Measurements from ENCODE around the gene MAJIN.

Gene MAJIN, protein sequence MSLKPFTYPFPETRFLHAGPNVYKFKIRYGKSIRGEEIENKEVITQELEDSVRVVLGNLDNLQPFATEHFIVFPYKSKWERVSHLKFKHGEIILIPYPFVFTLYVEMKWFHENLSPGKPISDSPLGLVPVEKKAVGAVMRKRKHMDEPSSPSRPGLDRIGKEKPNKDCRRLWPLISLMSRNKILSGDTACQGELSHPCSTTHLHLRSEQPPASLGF

DNA sequence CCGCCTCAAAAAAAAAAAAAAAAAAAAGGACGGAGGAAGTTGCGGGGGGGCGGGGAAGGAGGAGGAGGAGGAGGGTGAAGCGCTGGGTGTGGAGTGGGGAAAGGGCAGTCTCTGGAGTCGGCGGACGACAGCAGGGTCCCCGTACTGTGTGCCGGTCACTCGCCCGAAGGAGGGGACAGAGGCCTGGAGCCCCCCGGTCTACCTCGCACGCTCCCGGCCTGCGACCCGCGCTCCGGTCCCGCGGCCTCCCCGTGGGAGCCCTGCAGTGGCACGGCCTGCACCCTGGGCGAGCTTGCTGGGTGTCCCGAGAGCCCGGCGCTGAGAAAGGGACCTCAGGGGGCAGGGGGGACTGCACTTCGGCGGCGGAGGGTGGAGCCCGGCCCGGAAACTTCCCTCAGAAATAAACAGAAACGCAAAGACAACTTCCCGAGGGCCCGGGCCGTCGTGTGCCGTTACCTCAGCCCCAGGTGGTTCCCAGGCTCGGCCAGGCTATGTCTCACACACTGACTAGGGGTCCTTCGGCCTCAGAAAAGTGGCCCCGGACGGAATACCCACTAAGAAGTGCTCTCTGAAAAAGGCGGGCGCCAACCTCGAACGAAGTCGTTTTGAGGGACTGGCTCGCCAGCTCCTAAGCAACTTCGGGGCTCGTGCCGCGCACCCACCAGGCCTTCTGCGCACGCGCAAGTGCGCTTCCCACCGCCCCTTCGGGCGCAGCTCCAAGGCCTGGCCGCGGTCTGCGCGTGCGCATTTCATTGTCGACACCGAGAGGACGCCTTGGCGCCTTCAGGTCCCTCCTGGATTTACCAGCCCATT, at the start of gene MAJIN:
Gene MAJIN, minus strand, starts transcription at position 688 of the 813 bp plus-strand sequence. CDS start 12,703 bp downstream, outside the sequence.
- H3K36me3 ChIP-seq (ENCODE audit: control insufficient read depth in 1 of 2, insufficient read depth in 2 of 2, low read length in 2 of 2), result no peaks in the 10 kb centered on the region
- no peaks in the 10 kb centered on the region for H3K27me3 ChIP-seq (ENCODE audit: low read depth, low read length)
- H3K27ac ChIP-seq (ENCODE audit: low read length), result no peak within 1 kb of the TSS
- no peaks in the 10 kb centered on the region for H3K9me3 ChIP-seq (ENCODE audit: control insufficient read depth in 1 of 2, low read length in 2 of 2)
- H3K4me1 ChIP-seq (ENCODE audit: control insufficient read depth in 1 of 2, insufficient read depth in 2 of 2, low read length in 2 of 2), result peaks cover 0 to 10% of the 10 kb centered on the region in 2 donors
- H3K4me3 ChIP-seq (ENCODE audit: low read depth in 1 of 2, low read length in 2 of 2), result peak within 1 kb of the TSS; percentile 43 to 57

DNA sequence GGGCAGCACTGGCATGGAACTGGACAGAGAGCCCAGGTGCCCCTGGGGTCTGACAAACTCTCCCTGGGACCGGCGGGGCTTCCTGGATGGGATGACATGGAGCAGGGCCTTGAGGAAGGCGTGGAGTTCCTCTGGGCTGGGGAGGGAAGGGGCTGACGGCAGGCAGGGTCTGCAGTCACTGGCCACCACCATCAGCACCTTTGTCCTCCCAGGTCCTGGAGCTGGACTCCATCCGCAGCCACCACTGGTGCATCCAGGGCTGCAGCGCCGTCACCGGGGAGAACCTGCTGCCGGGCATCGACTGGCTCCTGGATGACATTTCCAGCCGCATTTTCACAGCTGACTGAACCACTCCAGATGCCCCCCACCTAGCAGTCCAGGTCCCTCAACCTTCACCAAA, 49.6 kb upstream of the MAJIN start:
- Histone ChIP-seq H3K4me3 (ENCODE audit: low read depth in 1 of 2, low read length in 2 of 2) (no peak overlapping the region), H3K27ac (ENCODE audit: low read length) (no peak overlapping the region), H3K36me3 (ENCODE audit: control insufficient read depth in 1 of 2, insufficient read depth in 2 of 2, low read length in 2 of 2) (peaks cover 9 to 39% of the 10 kb centered on the region in 2 donors), H3K4me1 (ENCODE audit: control insufficient read depth in 1 of 2, insufficient read depth in 2 of 2, low read length in 2 of 2) (no peaks in the 10 kb centered on the region), H3K27me3 (ENCODE audit: low read depth, low read length) (no peaks in the 10 kb centered on the region), H3K9me3 (ENCODE audit: control insufficient read depth in 1 of 2, low read length in 2 of 2) (no peaks in the 10 kb centered on the region)

DNA sequence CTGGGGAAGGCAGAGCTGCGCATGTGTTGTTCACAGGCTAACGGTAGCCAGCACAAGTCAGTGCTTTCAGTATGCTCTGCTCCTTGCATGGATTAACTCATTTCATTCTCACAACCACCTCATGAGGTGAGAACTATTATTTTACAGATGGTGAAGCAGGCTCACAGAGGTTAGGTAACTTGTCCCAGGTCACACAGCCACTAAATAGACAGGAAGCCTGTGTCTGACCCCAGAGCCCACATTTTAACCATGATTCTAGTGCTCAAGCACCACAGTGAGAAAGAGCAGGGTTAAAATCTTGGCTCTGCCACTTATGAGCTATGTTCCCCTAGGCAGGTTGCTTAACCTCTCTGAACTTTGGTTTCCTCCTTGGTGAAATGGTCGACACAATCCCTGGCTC, 49.1 kb upstream of the MAJIN start:
- Histone ChIP-seq H3K36me3 (ENCODE audit: control insufficient read depth in 1 of 2, insufficient read depth in 2 of 2, low read length in 2 of 2) (peaks cover 9 to 39% of the 10 kb centered on the region in 2 donors), H3K27me3 (ENCODE audit: low read depth, low read length) (no peaks in the 10 kb centered on the region), H3K9me3 (ENCODE audit: control insufficient read depth in 1 of 2, low read length in 2 of 2) (no peaks in the 10 kb centered on the region), H3K4me1 (ENCODE audit: control insufficient read depth in 1 of 2, insufficient read depth in 2 of 2, low read length in 2 of 2) (no peaks in the 10 kb centered on the region), H3K4me3 (ENCODE audit: low read depth in 1 of 2, low read length in 2 of 2) (no peak overlapping the region), H3K27ac (ENCODE audit: low read length) (no peak overlapping the region)

DNA sequence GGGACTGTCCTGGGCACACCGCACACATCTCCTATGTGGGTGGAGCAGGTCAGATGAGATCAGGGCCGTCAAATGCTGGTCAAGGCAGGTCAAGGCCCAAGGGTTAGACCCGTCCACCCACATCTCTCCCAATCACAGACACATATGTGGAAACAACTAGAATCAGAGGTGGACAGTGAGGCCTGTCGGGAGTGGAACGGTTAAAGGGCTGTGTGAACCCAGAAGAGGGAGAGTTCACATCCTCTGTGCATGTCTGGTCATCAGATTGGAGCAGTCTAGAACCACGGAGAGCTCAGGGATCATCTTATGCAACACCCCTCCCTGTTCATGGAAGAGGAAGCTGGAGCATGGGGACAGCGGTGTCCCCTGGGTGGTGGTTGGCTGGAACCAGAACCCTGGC, 47.9 kb upstream of the MAJIN start:
- H3K9me3 ChIP-seq (ENCODE audit: control insufficient read depth in 1 of 2, low read length in 2 of 2), result no peaks in the 10 kb centered on the region
- no peak overlapping the region for H3K4me3 ChIP-seq (ENCODE audit: low read depth in 1 of 2, low read length in 2 of 2)
- H3K36me3 ChIP-seq (ENCODE audit: control insufficient read depth in 1 of 2, insufficient read depth in 2 of 2, low read length in 2 of 2), result peaks cover 9 to 39% of the 10 kb centered on the region in 2 donors
- H3K27ac ChIP-seq (ENCODE audit: low read length), result no peak overlapping the region
- no peaks in the 10 kb centered on the region for H3K27me3 ChIP-seq (ENCODE audit: low read depth, low read length)
- H3K4me1 ChIP-seq (ENCODE audit: control insufficient read depth in 1 of 2, insufficient read depth in 2 of 2, low read length in 2 of 2), result peaks cover 0 to 10% of the 10 kb centered on the region in 2 donors

DNA sequence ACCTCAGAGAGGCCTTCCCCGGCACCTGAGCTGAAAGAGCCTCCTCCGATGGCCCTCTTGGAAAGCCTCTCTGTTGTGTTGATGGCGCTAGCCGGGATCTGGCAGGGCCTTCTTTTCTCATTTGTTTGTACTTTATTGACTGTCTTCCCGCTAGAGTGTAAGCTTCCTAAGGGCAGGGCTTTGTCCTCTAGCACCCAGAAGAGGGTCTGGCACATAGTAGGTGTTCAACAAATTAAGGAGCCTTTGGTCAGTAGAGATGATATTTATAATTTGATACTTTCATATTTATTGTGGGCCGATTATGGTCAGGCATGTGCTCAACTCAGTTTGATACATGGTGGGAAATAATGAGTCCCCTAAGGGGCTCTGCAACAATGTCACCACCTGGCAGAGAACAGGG, 46.0 kb upstream of the MAJIN start:
- Histone ChIP-seq H3K36me3 (ENCODE audit: control insufficient read depth in 1 of 2, insufficient read depth in 2 of 2, low read length in 2 of 2) (peaks cover 9 to 39% of the 10 kb centered on the region in 2 donors), H3K27me3 (ENCODE audit: low read depth, low read length) (no peaks in the 10 kb centered on the region), H3K4me1 (ENCODE audit: control insufficient read depth in 1 of 2, insufficient read depth in 2 of 2, low read length in 2 of 2) (peaks cover 5 to 16% of the 10 kb centered on the region in 2 donors), H3K9me3 (ENCODE audit: control insufficient read depth in 1 of 2, low read length in 2 of 2) (no peaks in the 10 kb centered on the region), H3K27ac (ENCODE audit: low read length) (no peak overlapping the region), H3K4me3 (ENCODE audit: low read depth in 1 of 2, low read length in 2 of 2) (no peak overlapping the region)

DNA sequence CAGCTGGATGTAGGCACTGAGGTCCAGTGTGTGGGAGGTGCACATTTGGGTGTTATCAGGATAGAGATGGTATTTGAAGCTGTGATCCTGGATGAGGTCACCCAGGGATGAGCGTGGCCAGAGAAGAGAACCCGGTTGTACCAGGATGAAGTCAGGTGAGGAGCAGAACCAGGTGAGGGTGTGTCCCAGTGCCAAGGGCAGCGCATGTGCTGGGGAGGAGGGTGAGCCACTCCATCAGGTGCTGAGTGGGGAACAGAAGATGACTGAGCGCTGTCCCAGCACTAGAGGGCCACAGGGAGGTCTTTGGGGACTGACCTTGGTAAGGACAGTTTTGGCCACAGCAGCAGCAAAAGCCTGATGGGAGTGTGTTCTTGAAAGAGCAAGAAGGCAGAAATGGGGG, 44.8 kb upstream of the MAJIN start:
- H3K27ac ChIP-seq (ENCODE audit: low read length), result no peak overlapping the region
- no peak overlapping the region for H3K4me3 ChIP-seq (ENCODE audit: low read depth in 1 of 2, low read length in 2 of 2)
- no peaks in the 10 kb centered on the region for H3K27me3 ChIP-seq (ENCODE audit: low read depth, low read length)
- peaks cover 9 to 31% of the 10 kb centered on the region in 2 donors for H3K36me3 ChIP-seq (ENCODE audit: control insufficient read depth in 1 of 2, insufficient read depth in 2 of 2, low read length in 2 of 2)
- H3K9me3 ChIP-seq (ENCODE audit: control insufficient read depth in 1 of 2, low read length in 2 of 2), result no peaks in the 10 kb centered on the region
- H3K4me1 ChIP-seq (ENCODE audit: control insufficient read depth in 1 of 2, insufficient read depth in 2 of 2, low read length in 2 of 2), result peaks cover 6 to 16% of the 10 kb centered on the region in 2 donors

DNA sequence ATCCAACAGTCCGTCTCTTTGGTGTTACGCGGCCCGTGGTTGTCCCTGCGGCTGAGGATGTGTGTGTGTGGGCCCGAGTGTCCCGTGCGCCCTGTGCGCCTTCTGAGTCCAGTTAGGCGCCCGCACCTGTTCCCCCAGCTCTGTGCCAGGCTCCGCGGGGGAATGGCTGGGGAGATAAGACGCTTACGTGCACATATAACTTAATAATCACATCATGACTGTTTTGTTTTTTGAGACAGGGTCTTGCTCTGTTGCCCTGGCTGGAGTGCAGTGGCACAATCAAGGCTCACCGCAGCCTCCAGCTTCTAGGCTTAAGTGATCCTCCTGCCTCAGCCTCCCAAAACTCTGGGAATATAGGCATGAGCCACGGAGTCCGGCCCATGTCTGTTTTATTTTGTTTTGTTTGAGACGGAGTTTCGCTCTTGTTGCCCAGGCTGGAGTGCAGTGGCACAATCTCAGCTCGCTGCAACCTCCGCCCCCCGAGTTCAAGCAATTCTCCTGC, 42.9 kb upstream of the MAJIN start:
- Histone ChIP-seq H3K27ac (ENCODE audit: low read length) (peak overlapping the region; percentile 93), H3K4me3 (ENCODE audit: low read depth in 1 of 2, low read length in 2 of 2) (peak overlapping the region; percentile 66 to 72), H3K36me3 (ENCODE audit: control insufficient read depth in 1 of 2, insufficient read depth in 2 of 2, low read length in 2 of 2) (peaks cover 9 to 17% of the 10 kb centered on the region in 2 donors), H3K27me3 (ENCODE audit: low read depth, low read length) (no peaks in the 10 kb centered on the region), H3K4me1 (ENCODE audit: control insufficient read depth in 1 of 2, insufficient read depth in 2 of 2, low read length in 2 of 2) (peaks cover 6 to 16% of the 10 kb centered on the region in 2 donors), H3K9me3 (ENCODE audit: control insufficient read depth in 1 of 2, low read length in 2 of 2) (no peaks in the 10 kb centered on the region)

DNA sequence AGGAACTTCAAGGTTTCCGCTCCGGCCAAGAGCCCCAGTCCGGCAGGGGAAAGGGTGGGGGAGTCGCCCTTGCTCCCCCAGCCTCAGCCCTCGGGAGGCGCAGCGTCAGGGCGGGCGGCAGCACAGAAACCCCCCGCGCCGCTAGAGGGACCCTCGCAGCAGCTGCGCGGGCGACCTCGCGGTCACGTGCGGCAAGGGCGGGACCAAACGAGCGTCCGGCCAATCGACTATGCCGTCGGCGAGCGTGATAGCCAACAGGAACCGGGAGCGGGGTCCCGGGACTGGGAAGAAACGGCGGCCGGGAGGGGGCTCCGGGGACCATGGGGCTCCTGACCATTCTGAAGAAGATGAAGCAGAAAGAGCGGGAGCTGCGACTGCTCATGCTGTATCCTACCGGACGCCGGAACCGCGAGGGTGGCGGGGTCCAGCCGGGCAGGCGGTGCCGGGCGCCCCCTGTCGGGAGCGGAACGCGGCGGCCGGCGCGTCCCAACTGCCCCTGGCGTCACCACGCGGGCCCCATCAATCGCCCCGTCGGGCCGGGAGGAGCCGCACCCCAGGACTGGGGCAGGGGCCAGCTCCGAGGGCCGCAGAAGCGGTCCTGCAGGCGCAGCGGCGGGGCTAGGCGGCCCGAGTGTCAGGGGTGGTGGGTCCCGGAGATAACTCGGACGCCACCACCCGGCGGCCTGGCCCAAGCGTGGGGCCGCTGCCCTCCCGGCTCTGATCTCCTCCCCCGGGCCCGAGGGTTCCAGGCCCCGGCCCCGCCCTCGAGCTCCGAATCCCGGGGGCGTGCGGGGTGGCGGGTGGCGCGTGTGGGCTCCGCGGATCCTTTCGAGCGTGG, 42.2 kb upstream of the MAJIN start, which contains the start of gene ARL2:
Gene ARL2, plus strand, starts transcription at position 273 of the 838 bp plus-strand sequence. Its CDS starts 48 bp downstream, at position 321.
- H3K9me3 ChIP-seq (ENCODE audit: control insufficient read depth in 1 of 2, low read length in 2 of 2), result no peaks in the 10 kb centered on the region
- H3K27ac ChIP-seq (ENCODE audit: low read length), result peak within 1 kb of the TSS; percentile 93
- H3K4me3 ChIP-seq (ENCODE audit: low read depth in 1 of 2, low read length in 2 of 2), result peak within 1 kb of the TSS; percentile 66 to 72
- H3K4me1 ChIP-seq (ENCODE audit: control insufficient read depth in 1 of 2, insufficient read depth in 2 of 2, low read length in 2 of 2), result peaks cover 6 to 16% of the 10 kb centered on the region in 2 donors
- peaks cover 9 to 15% of the 10 kb centered on the region in 2 donors for H3K36me3 ChIP-seq (ENCODE audit: control insufficient read depth in 1 of 2, insufficient read depth in 2 of 2, low read length in 2 of 2)
- no peaks in the 10 kb centered on the region for H3K27me3 ChIP-seq (ENCODE audit: low read depth, low read length)

DNA sequence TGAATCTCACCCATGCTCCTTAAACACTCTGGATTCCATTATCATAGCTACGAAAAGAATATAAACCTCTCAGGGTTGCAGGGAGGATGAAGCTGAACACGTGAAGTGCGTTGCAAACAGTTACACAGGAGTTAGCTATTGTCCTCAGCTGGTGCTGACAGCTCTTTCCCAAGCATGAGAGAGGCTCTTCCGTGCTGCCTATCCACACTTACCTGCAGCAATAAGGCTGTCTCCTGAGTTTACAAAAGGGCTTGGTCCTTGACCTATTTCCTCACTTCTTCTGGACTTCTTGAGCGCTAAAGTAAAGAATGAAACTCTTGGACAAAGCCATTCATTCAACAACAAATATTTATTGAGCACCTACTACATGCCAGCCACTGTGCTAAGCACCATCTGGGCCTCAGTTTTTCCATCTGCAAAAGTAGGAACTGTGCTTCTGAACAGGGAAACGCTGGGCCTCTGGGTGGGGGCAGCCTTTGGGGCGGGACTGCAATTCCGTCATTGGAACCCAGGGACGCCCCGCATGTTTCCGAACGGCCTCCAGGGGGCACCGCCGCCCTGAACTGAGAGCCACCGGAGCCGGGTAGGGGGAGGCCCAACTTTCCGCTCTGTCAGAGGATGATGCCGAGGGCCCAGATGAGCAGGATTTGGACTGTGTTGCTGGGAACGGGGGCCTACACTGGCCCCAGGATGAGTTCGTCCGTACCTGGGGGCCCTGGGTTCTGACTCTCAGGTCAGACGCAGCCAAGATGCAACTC, 41.4 kb upstream of the MAJIN start:
- Histone ChIP-seq H3K36me3 (ENCODE audit: control insufficient read depth in 1 of 2, insufficient read depth in 2 of 2, low read length in 2 of 2) (peaks cover 3 to 8% of the 10 kb centered on the region in 2 donors), H3K4me3 (ENCODE audit: low read depth in 1 of 2, low read length in 2 of 2) (peak overlapping the region; percentile 66 to 72), H3K27ac (ENCODE audit: low read length) (peak overlapping the region; percentile 93), H3K27me3 (ENCODE audit: low read depth, low read length) (no peaks in the 10 kb centered on the region), H3K9me3 (ENCODE audit: control insufficient read depth in 1 of 2, low read length in 2 of 2) (no peaks in the 10 kb centered on the region), H3K4me1 (ENCODE audit: control insufficient read depth in 1 of 2, insufficient read depth in 2 of 2, low read length in 2 of 2) (peaks cover 6 to 16% of the 10 kb centered on the region in 2 donors)

DNA sequence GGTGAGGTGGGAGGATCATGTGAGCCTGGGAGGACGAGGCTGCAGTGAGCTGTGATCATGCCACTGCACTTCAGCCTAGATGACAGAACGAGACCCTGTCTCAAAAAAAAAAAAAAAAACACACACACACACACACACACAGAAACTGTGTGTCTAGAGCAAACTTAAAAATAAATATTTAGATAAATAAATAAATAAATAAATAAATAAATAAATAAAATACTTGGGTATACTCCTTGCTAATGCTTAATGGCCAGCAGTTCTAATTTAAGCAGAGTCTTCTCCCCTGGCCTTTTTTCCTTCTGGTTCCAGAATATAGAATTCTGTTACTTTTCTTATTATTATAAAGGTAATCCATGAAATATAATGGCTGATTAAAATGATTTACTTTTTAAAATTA, 37.0 kb upstream of the MAJIN start:
- H3K4me1 ChIP-seq (ENCODE audit: control insufficient read depth in 1 of 2, insufficient read depth in 2 of 2, low read length in 2 of 2), result peaks cover 5 to 6% of the 10 kb centered on the region in 2 donors

More for the DNA sequence above, 37.0 kb upstream of the MAJIN start:
- Histone ChIP-seq H3K9me3 (ENCODE audit: control insufficient read depth in 1 of 2, low read length in 2 of 2) (no peaks in the 10 kb centered on the region), H3K36me3 (ENCODE audit: control insufficient read depth in 1 of 2, insufficient read depth in 2 of 2, low read length in 2 of 2) (no peaks in the 10 kb centered on the region), H3K27me3 (ENCODE audit: low read depth, low read length) (no peaks in the 10 kb centered on the region), H3K4me3 (ENCODE audit: low read depth in 1 of 2, low read length in 2 of 2) (no peak overlapping the region), H3K27ac (ENCODE audit: low read length) (no peak overlapping the region)
